CD4-positive, alpha-beta memory T cell (primary cell): ENCODE measurements around the gene FAM90A26. TPM values are rescaled to one million over a fixed set of nuclear protein-coding genes. Genes with fewer than 3 reads are reported as not detected.
"Not testable (repeated sequence)": the region's sequence is repeated elsewhere in the genome, so short reads cannot be mapped to it uniquely, and the experiment has no call there.

Source experiments
- CTCF ChIA-PET: fragments of 350-600 bp; sonication (Branson Sonifier 250); formaldehyde crosslinking; loops from one replicate; lab custom pipeline; 2021; ENCODE audit warnings: inconsistent platforms; ENCODE audit not compliant: partially characterized antibody; lab: Charles Lee
- POLR2A ChIA-PET: fragments of 350-600 bp; sonication (Branson Sonifier 250); formaldehyde crosslinking; loops from one replicate; lab custom pipeline; 2021; ENCODE audit not compliant: partially characterized antibody; lab: Charles Lee
- DNase-seq, 5 donors: peaks; one replicate each; pipeline versions ENCODE4 v3.0.0 to v3.0.0-alpha.2; 2020 to 2022; ENCODE audit warnings: mixed read lengths in 1 of 5
- H3K27ac ChIP-seq: one replicate; pipeline ENCODE4 v1.7.0; 2013; ENCODE audit warnings: low read depth, low read length
- H3K27me3 ChIP-seq: 2 replicates; pipeline ENCODE4 v1.7.0; 2013; ENCODE audit warnings: mild to moderate bottlenecking, low read length, moderate library complexity; ENCODE audit not compliant: insufficient read depth
- H3K36me3 ChIP-seq: 2 replicates; pipeline ENCODE4 v1.7.0; 2013; ENCODE audit warnings: mild to moderate bottlenecking, low read length, moderate library complexity; ENCODE audit not compliant: insufficient read depth
- H3K4me1 ChIP-seq: 2 replicates; pipeline ENCODE4 v1.7.0; 2013; ENCODE audit warnings: mild to moderate bottlenecking, low read length, moderate library complexity; ENCODE audit not compliant: insufficient read depth
- H3K4me3 ChIP-seq, 2 donors: one replicate each; pipeline ENCODE4 v1.7.0; 2013; ENCODE audit warnings: low read length in 2 of 2, mild to moderate bottlenecking in 1 of 2
- H3K9me3 ChIP-seq, 2 donors: one replicate each; pipeline ENCODE4 v1.7.0; 2013; ENCODE audit warnings: low read length in 2 of 2, control low read depth in 1 of 2; ENCODE audit not compliant: control insufficient read depth in 1 of 2
- H3K27ac Mint-ChIP-seq, 7 donors: one replicate each; pipeline ENCODE4 v1.8.0; 2020 to 2021; ENCODE audit warnings: mixed read lengths in 7 of 7, mild to moderate bottlenecking in 6 of 7, inconsistent platforms in 3 of 7, moderate library complexity in 3 of 7
- H3K27me3 Mint-ChIP-seq, 2 donors: one replicate each; pipeline ENCODE4 v1.8.0; 2020 to 2021; ENCODE audit warnings: mixed read lengths in 2 of 2
- H3K36me3 Mint-ChIP-seq, 2 donors: one replicate each; pipeline ENCODE4 v1.8.0; 2020 to 2021; ENCODE audit warnings: mixed read lengths in 2 of 2, inconsistent platforms in 1 of 2, mild to moderate bottlenecking in 1 of 2
- H3K4me1 Mint-ChIP-seq, 4 donors: one replicate each; pipeline ENCODE4 v1.8.0; 2020 to 2021; ENCODE audit warnings: mixed read lengths in 4 of 4, mild to moderate bottlenecking in 1 of 4
- H3K4me3 Mint-ChIP-seq, 8 donors: one replicate each; pipeline ENCODE4 v1.8.0; 2020 to 2021; ENCODE audit warnings: mixed read lengths in 8 of 8, mild to moderate bottlenecking in 7 of 8, moderate library complexity in 6 of 8, inconsistent platforms in 3 of 8
- H3K9me3 Mint-ChIP-seq, 8 donors: one replicate each; pipeline ENCODE4 v1.8.0; 2020 to 2021; ENCODE audit warnings: mixed read lengths in 8 of 8, mild to moderate bottlenecking in 5 of 8, inconsistent platforms in 3 of 8, moderate library complexity in 1 of 8
- intact Hi-C: fragments of 100-400 bp; cut with micrococcal nuclease; formaldehyde crosslinking; loops from one replicate; pipeline ENCODE4 v1.15.1; 2023
- polyA plus RNA-seq, 2 donors: library from polyadenylated mRNA; unstranded; fragments of 300-500 nt; fragmentation: Illumina TruSeq; gene quantifications; one replicate each; pipeline ENCODE4 v1.2.3, GENCODE V29; 2021
- total RNA-seq, 2 experiments: library from RNA; stranded (reverse); gene quantifications; one replicate each; pipeline ENCODE4 v1.2.3, GENCODE V29; 2021

Gene FAM90A26
- total and polyA plus RNA-seq, 4 experiments from 2014 or later, result not detected

DNA sequence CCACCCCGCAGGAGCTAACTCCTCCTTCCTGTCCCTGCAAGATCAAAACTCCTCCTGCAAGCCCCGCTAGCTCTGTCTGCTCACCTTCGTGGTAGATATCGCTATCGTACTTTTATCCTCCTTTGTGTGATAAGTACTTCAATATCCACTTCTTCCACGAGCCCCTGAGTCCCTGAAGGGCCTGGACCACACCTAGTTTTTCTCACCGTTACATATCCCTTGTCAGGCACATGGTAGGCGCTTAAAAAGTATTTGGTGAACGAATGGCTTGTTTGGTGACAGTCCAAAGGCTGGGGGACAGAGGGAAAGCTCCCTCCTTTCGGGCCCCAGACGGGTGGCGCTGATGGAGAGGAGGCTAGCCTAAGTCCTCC, 18.4 kb upstream of the FAM90A26 start:
- H3K36me3 ChIP-seq, CTCF ChIA-PET, H3K36me3 Mint-ChIP-seq, H3K27me3 Mint-ChIP-seq, H3K27me3 ChIP-seq, H3K4me1 ChIP-seq, H3K9me3 Mint-ChIP-seq, H3K9me3 ChIP-seq: not testable (repeated sequence)
- Mint-ChIP-seq H3K4me3 (peak overlapping the region; percentile 96 to 100 (median 97)), H3K27ac (peak overlapping the region; percentile 89 to 100 (median 100)), H3K4me1 (peaks cover 8 to 26% (median 18%) of the 10 kb centered on the region in 4 donors)
- DNase-seq, result peak in 1 of 5 donors; percentile 33
- Histone ChIP-seq H3K4me3 (peak overlapping the region in 1 of 2 donors; percentile 52), H3K27ac (peak overlapping the region; percentile 81)
- intact Hi-C loops, result loop anchor here (2.0 to 10.0 kb wide), 3 partner anchors 863 to 994 kb away; partner anchors contain the start of genes ABLIM2 and WDR1
- POLR2A ChIA-PET, result interaction anchor here (0.7 to 1.0 kb wide), 2 partner anchors 965 to 993 kb away, joined by 3 read pairs; partner anchors contain the start of gene ABLIM2

DNA sequence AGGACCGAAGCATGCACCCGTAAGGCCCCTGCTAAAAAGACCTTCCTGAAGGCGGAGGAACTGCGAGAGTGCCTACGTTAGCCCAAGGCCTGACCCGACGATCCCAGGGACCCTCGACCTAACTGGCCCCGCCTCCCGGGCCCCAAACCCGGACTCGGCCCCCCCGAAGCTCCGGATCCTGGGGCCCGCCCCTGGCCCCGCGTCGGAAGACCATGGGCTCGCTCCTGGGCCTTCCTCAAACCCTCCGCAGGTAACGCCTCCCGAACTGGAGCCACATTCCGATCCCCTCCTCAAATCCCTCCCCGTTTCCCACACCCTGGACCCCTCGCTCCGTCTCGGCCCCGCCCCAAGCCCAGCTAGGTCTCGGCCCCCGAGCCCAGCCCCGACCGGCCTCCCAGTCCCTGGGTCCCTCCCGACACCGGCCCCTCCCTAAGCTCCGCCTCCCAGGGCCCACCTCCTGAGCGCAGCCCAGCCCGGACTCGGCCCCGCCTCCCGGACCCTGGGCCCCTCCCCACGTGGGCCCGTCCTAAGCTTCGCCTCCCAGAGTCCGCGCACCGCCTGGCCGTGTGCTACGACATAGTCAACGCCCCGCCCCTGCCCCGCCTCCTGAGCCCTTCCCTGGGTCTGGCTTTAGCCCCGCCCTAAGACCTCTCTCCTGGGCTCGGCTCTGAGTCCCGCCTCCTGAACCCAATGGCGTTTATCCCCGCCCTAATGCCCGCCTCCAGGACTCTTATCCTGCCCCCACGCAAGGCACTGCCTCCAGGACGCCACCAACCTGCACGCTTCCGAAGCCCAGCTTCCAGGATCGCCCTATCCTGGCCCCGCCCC, 17.8 kb upstream of the FAM90A26 start:
- Mint-ChIP-seq H3K27ac (peak overlapping the region; percentile 99 to 100 (median 100)), H3K4me1 (peaks cover 8 to 26% (median 18%) of the 10 kb centered on the region in 4 donors), H3K4me3 (peak overlapping the region; percentile 96 to 100 (median 97))
- Histone ChIP-seq H3K4me3 (peak overlapping the region; percentile 23 to 52), H3K27ac (peak overlapping the region; percentile 81)
- H3K4me1 ChIP-seq, H3K27me3 Mint-ChIP-seq, H3K36me3 ChIP-seq, H3K27me3 ChIP-seq, CTCF ChIA-PET, H3K36me3 Mint-ChIP-seq, H3K9me3 ChIP-seq, H3K9me3 Mint-ChIP-seq: not testable (repeated sequence)
- intact Hi-C loops, result loop anchor here (2.0 to 10.0 kb wide), 3 partner anchors 862 to 995 kb away; partner anchors contain the start of genes ABLIM2 and WDR1
- POLR2A ChIA-PET, result interaction anchor here (0.7 to 1.0 kb wide), 2 partner anchors 965 to 994 kb away, joined by 3 read pairs; partner anchors contain the start of gene ABLIM2
- DNase-seq, result peak; percentile 92 to 96 (median 94)

DNA sequence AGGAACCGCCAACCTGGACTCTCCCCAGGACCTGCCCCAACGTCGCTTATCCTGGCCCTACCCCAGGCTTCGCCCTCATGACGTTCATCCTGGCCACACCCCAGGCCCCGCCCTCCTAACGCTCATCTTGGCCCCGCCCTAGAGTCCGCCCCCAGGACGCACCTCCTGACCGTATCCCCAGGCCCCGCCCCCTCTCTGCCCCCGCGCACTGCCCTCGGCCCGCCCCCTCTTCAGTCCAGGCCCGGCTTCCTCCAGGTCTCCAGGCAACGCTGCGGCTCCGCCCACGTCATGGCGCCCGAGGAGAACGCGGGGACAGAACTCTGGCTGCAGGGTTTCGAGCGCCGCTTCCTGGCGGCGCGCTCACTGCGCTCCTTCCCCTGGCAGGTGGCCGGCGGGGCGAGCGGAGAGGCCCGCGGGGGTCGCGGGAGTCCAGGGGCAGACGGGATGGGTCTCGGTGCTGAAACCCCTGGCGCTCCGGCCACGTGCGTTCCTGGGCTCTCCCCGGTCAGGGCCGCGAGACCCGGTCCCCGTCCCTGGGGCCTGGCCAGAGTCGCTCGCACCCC, 17.1 kb upstream of the FAM90A26 start:
- POLR2A ChIA-PET, result interaction anchor here (1.0 kb wide), 1 partner anchor 994 kb away, joined by 3 read pairs; the partner anchor contains the start of gene ABLIM2
- H3K36me3 Mint-ChIP-seq, H3K9me3 Mint-ChIP-seq, CTCF ChIA-PET, H3K27me3 ChIP-seq, H3K9me3 ChIP-seq, H3K36me3 ChIP-seq, H3K27me3 Mint-ChIP-seq, H3K4me1 ChIP-seq: not testable (repeated sequence)
- peaks cover 8 to 26% (median 18%) of the 10 kb centered on the region in 4 donors for H3K4me1 Mint-ChIP-seq
- intact Hi-C loops, result loop anchor here (2.0 to 10.0 kb wide), 3 partner anchors 862 to 996 kb away; partner anchors contain the start of genes ABLIM2 and WDR1
- peak; percentile 98 to 99 (median 98) for DNase-seq
- H3K4me3 ChIP-seq, result peak overlapping the region in 1 of 2 donors; percentile 57
- peak overlapping the region; percentile 81 for H3K27ac ChIP-seq
- peak overlapping the region; percentile 96 to 100 (median 97) for H3K4me3 Mint-ChIP-seq
- peak overlapping the region; percentile 99 to 100 (median 100) for H3K27ac Mint-ChIP-seq

DNA sequence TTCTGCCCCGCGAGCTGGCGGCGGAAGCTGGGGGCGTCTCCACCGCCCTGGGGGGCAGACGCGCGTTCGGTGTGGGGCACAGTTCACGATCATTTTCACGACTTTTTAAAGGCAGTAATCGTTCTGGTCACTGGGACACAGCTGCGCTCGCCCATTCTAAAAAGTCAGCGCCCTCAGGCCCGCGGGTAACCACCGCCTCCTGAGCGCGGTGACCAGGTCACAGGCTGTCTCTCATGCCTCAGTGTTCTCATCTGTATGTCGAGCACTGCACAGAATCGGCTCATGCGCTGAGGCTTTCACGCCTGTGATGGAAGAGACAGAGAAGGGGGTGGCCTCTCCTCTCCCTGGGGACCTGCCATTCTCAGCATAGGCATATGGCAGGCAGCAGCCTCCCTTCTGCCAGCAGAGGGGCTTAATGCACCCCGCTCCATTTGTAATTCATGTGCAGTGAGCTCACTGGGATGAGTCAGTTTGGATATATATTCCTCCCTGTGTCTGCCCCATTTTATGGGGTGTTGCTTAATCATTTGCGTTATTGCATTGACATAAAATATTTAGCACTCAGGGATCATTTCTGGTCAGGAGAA, 16.5 kb upstream of the FAM90A26 start:
- H3K9me3 Mint-ChIP-seq, POLR2A ChIA-PET, H3K27me3 Mint-ChIP-seq, DNase-seq, H3K27me3 ChIP-seq, H3K4me1 ChIP-seq, H3K9me3 ChIP-seq, H3K36me3 Mint-ChIP-seq, H3K36me3 ChIP-seq, CTCF ChIA-PET: not testable (repeated sequence)
- intact Hi-C loops, result loop anchor here (2.0 to 10.0 kb wide), 3 partner anchors 861 to 996 kb away; partner anchors contain the start of genes ABLIM2 and WDR1
- H3K4me1 Mint-ChIP-seq, result peaks cover 8 to 26% (median 18%) of the 10 kb centered on the region in 4 donors
- peak overlapping the region; percentile 81 for H3K27ac ChIP-seq
- H3K4me3 Mint-ChIP-seq, result peak overlapping the region; percentile 83 to 99 (median 89)
- peak overlapping the region; percentile 35 to 89 (median 85) for H3K27ac Mint-ChIP-seq
- peak overlapping the region in 1 of 2 donors; percentile 57 for H3K4me3 ChIP-seq

DNA sequence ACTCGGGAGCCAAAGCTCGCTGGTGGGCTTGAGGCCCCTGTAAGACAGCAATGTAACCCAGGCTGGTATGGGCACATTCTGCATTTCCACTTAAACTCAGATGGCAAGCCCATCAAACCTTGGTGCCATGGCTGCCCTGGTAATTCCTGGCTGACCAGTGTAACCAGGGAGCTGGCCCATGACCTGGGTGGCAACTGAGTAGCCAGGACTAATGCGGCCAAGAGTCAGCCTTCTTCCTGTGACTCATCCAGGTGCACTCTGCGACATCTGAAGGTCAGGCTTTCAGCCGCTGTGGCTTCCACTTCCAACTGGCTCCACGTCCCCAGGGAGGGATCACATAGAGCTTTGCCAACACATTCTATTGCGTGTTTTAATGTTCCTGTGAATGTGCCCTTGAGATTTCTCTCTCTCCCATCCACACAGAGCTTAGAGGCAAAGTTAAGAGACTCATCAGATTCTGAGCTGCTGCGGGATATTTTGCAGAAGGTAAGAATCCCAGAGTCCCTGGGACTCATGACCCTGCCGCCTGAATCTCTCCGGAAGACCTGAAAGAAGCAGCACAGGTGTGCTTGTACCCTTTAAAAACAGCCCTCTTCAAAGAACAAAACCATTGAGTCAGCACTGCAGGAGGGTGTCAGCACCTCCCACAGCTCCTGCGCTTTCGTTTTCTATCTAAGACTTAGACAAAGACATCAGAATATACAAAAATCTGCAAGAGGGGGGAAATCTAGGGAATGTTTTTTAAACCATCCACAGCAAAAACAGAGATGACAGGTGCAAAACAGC, 14.9 kb upstream of the FAM90A26 start:
- H3K4me1 ChIP-seq, H3K36me3 Mint-ChIP-seq, H3K27me3 Mint-ChIP-seq, CTCF ChIA-PET, H3K27ac ChIP-seq, DNase-seq, H3K9me3 Mint-ChIP-seq, H3K36me3 ChIP-seq, H3K4me3 ChIP-seq, H3K27me3 ChIP-seq, H3K9me3 ChIP-seq, POLR2A ChIA-PET: not testable (repeated sequence)
- H3K4me3 Mint-ChIP-seq, result peak overlapping the region; percentile 43 to 74 (median 63)
- intact Hi-C loops, result loop anchor here (10.0 kb wide), 1 partner anchor 860 kb away; no protein-coding TSS in a partner anchor
- peak overlapping the region; percentile 22 to 86 (median 76) for H3K27ac Mint-ChIP-seq
- peaks cover 8 to 26% (median 18%) of the 10 kb centered on the region in 4 donors for H3K4me1 Mint-ChIP-seq

DNA sequence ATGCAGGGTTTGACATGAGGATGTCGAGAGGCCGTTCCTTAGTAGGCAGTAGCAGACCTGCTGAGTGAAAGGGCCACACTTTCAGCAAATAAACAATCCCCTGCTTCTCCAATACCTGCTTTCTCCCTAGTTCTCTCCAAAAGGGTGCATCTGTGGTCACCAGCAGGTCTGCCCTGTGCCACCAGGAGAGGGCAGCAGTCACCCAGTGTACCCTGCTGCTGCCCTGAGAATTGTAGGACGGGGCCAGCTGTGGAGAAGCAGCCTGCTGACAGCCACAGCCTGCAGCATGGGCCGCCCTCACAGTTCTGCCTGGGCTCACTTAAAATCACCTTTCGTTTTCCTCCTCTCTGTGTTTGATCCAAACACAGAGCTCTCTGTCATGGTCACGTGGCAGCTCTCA, 11.8 kb upstream of the FAM90A26 start:
- H3K27ac Mint-ChIP-seq, H3K9me3 Mint-ChIP-seq, H3K4me3 Mint-ChIP-seq, H3K9me3 ChIP-seq, H3K27me3 Mint-ChIP-seq, CTCF ChIA-PET, H3K36me3 Mint-ChIP-seq, H3K4me1 ChIP-seq, H3K36me3 ChIP-seq, POLR2A ChIA-PET, H3K27me3 ChIP-seq, H3K4me3 ChIP-seq, H3K27ac ChIP-seq: not testable (repeated sequence)
- peak in 1 of 5 donors; percentile 58 for DNase-seq
- intact Hi-C loops, result loop anchor here (10.0 kb wide), 1 partner anchor 856 kb away; no protein-coding TSS in a partner anchor
- peaks cover 5 to 17% (median 13%) of the 10 kb centered on the region in 4 donors for H3K4me1 Mint-ChIP-seq
